Esophagus squamous epithelium (tissue), 4 donors: ENCODE measurements around the gene GREB1.

Source experiments
- CTCF ChIP-seq, 6 experiments: fragments of 450-650 bp in 4 of 6; fragments of 200-600 bp in 2 of 6; sonication (generic) in 2 of 6; IDR thresholded peaks; one replicate each; pipeline ENCODE4 v1.5.1; 2016 to 2019; ENCODE audit warnings: antibody characterized with exemption in 6 of 6, mild to moderate bottlenecking in 4 of 6, moderate library complexity in 4 of 6
- POLR2A ChIP-seq, 4 donors: fragments of 450-650 bp; IDR thresholded peaks; one replicate each; pipeline ENCODE4 v1.6.1; 2017; ENCODE audit warnings: antibody characterized with exemption in 4 of 4, mild to moderate bottlenecking in 4 of 4, moderate library complexity in 3 of 4

GRCh38 chr2:11530864-11531465 lies 2.9 kb upstream of the GREB1 start:
- no peak for TF ChIP-seq CTCF (IDR thresholded peaks at IDR 0.05)
- TF ChIP-seq POLR2A (IDR thresholded peaks at IDR 0.05): no peak
